Cardiac muscle cell (in vitro differentiated cells and primary cell): Measurements from ENCODE around the gene EMC9. TPM values are rescaled to one million over a fixed set of nuclear protein-coding genes. Genes with fewer than 3 reads are reported as not detected.

Source experiments
- DNase-seq, 2 donors: peaks; one replicate each; pipeline versions ENCODE4 v3.0.0 to v3.0.0-alpha.2; 2010 to 2017; ENCODE audit warnings: low read depth in 1 of 2, low spot score in 1 of 2
- H3K27ac ChIP-seq: fragments of 200-600 bp; sonication (generic); 2 replicates; pipeline ENCODE4 v1.5.1; 2016
- H3K27me3 ChIP-seq: fragments of 200-600 bp; sonication (generic); 2 replicates; pipeline ENCODE4 v1.6.0; 2016; ENCODE audit warnings: control low read depth
- H3K36me3 ChIP-seq: fragments of 200-600 bp; sonication (generic); 2 replicates; pipeline ENCODE4 v1.5.1; 2016; ENCODE audit warnings: control low read depth
- H3K4me1 ChIP-seq: fragments of 200-600 bp; sonication (generic); 2 replicates; pipeline ENCODE4 v1.8.1; 2017; ENCODE audit warnings: low read depth, mild to moderate bottlenecking, mixed run types
- H3K4me3 ChIP-seq: fragments of 200-600 bp; sonication (generic); 2 replicates; pipeline ENCODE4 v1.5.1; 2016; ENCODE audit warnings: mild to moderate bottlenecking
- H3K9me3 ChIP-seq: fragments of 200-600 bp; sonication (generic); 2 replicates; pipeline ENCODE4 v1.5.1; 2017; ENCODE audit warnings: low read depth, mild to moderate bottlenecking, control low read depth
- CTCF ChIP-seq: IDR thresholded peaks from 2 replicates; pipeline ENCODE4 v1.5.1; 2012; ENCODE audit warnings: low read depth, mild to moderate bottlenecking, low read length
- polyA plus RNA-seq: library from polyadenylated mRNA; unstranded; fragments of >200 nt; fragmentation: Nextera tagmentation; extraction: Ambion mirVana; gene quantifications from 2 replicates; pipeline ENCODE4 v1.2.1, GENCODE V29; 2016
- total RNA-seq: library from RNA; depleted of rRNA; stranded (reverse); fragments of >200 nt; gene quantifications from 2 replicates; pipeline ENCODE4 v1.2.3, GENCODE V29; 2016

The EMC9 gene
- total and polyA plus RNA-seq, 2 experiments from 2014 or later, result 69.3 to 82.3 TPM

DNA sequence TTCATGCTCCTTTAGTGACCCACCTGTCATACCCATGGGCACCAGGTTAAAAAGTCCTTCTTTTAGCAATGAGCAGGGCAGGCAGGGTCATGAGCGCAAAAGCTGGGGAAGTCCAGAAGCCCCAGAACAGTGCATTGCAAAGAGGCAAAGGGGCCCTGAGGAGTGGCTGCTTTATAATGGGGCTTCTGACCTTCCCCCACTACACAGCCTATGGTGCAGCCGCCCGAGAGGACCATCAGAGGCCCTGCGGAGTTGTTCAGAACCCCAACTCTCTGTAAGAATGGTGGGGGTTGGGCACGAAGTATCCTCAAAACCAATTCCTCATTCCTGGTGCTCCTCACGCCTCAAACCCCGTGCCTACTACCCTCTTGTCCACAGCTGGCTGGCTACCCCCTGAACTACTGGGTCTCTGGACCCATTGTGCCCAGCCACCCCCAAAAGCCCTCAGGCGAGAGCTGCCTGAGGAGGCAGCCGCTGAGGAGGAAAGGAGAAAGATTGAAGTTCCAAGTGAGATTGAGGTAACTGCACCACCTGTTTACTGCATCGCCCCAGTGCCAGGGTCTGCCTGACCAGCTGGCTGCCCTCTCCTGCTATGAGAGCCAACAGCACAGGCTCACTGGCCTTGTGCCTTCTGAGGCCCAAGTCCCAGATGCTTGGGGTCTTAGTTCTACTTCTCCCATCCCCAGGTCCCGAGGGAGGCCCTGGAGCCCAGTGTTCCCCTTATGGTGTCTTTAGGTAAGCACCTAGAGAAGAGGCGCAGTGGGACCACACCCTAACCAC lies 37.2 kb upstream of the EMC9 start:
- no peak for TF ChIP-seq CTCF
- H3K4me3 ChIP-seq, result no peak overlapping the region
- no peaks in the 10 kb centered on the region for H3K27me3 ChIP-seq
- no peak for DNase-seq
- H3K36me3 ChIP-seq, result peaks cover 11% of the 10 kb centered on the region
- H3K4me1 ChIP-seq, result no peaks in the 10 kb centered on the region
- no peak overlapping the region for H3K27ac ChIP-seq
- no peaks in the 10 kb centered on the region for H3K9me3 ChIP-seq

DNA sequence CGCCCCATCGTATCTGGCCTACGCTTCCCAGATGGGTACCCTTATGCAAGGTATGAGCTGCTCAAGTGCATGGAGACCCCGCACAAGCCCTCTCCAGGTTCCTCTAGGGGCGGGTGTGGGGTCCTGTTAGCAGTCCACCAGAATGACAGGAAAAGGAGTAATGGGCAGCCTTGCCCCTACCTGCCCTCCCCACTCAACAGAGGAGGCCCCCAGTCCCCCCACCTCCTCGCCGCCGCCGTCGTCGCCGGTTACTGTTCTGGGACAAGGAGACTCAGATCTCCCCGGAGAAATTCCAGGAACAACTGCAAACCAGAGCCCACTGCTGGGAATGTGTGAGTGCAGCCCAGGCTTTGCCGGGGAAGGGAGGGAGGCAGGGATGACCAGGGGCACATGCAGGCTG lies 36.5 kb upstream of the EMC9 start:
- Histone ChIP-seq H3K4me1 (no peaks in the 10 kb centered on the region), H3K27me3 (no peaks in the 10 kb centered on the region), H3K9me3 (no peaks in the 10 kb centered on the region), H3K27ac (no peak overlapping the region), H3K4me3 (no peak overlapping the region), H3K36me3 (peaks cover 5% of the 10 kb centered on the region)
- no peak for TF ChIP-seq CTCF
- no peak for DNase-seq

DNA sequence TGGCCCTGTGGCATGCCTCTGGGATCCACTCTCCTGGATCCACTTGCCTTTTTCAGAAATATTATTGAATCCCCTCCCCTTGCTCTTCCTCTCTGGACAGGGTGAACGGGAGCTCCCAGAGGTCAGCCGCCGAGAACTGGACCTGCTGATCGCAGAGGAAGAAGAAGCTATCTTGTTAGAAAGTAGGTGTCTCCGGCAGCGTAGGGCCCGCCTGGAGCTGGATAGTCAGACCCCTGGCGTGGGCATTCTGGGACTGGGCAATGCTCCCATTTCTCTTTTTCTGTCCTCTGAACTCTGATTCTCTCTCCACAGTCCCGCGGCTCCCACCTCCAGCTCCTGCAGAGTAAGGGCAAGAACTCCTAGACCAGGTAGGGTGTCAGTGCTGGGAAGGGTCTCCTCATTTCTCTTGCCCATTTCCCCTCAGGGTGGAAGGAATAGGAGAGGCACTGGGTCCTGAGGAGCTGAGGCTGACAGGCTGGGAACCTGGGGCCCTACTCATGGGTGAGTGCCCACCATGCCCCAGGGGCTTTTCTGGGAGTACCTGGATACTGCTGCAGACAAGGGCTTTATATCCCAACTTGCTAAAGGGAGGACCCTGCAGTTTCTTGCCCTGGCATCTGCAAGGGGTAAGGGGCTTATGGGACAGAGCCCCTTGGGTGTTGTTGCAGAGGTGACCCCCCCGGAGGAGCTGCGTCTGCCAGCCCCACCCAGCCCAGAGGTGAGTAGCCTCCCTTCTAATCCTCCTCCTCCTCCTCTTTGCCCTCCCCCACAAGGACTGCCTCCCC lies 35.8 kb upstream of the EMC9 start:
- no peak for DNase-seq
- H3K9me3 ChIP-seq, result no peaks in the 10 kb centered on the region
- H3K4me3 ChIP-seq, result no peak overlapping the region
- H3K36me3 ChIP-seq, result peaks cover 3% of the 10 kb centered on the region
- TF ChIP-seq CTCF, result no peak
- no peaks in the 10 kb centered on the region for H3K27me3 ChIP-seq
- H3K27ac ChIP-seq, result no peak overlapping the region
- no peaks in the 10 kb centered on the region for H3K4me1 ChIP-seq

DNA sequence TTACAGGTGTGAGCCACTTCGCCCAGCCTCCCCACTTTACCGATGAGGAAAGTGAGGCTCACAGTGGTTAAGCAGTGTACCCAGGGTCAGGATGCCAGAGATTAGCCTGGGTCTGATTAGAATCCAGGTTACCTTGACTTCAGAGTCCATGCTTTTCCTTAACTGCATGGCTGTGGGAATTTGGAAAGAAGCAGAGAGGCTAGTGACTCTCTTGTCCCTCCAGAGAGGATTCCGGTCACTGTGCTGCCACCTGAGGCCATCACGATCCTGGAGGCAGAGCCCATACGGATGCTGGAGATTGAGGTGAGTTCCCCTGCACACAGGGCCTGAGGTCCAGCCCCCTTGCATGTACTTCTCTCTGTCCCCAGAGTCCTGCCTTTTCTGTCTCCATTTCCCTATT lies 35.2 kb upstream of the EMC9 start:
- DNase-seq, result no peak
- Histone ChIP-seq H3K9me3 (no peaks in the 10 kb centered on the region), H3K4me3 (no peak overlapping the region), H3K36me3 (peaks cover 2% of the 10 kb centered on the region), H3K27me3 (no peaks in the 10 kb centered on the region), H3K4me1 (no peaks in the 10 kb centered on the region), H3K27ac (no peak overlapping the region)
- TF ChIP-seq CTCF, result no peak

GRCh38 chr14:24172871-24173281 lies 31.5 kb upstream of the EMC9 start:
- Histone ChIP-seq H3K4me1 (no peaks in the 10 kb centered on the region), H3K9me3 (no peaks in the 10 kb centered on the region), H3K27ac (no peak overlapping the region), H3K4me3 (no peak overlapping the region), H3K27me3 (no peaks in the 10 kb centered on the region), H3K36me3 (no peaks in the 10 kb centered on the region)
- DNase-seq, result no peak
- TF ChIP-seq CTCF, result no peak
